GM21390 (cell line): ENCODE data around the gene COX5B.
A peak's percentile ranks its signal among the peaks of the same experiment; 100 is the strongest.
"Not testable (repeated sequence)": the region's sequence is repeated elsewhere in the genome, so short reads cannot be mapped to it uniquely, and the experiment has no call there.

Experiments used
- ATAC-seq: cut with Tn5 transposase; IDR thresholded peaks from one replicate; pipeline ENCODE4 v1.9.1; 2021; ENCODE audit not compliant: unreplicated experiment

The COX5B gene, protein sequence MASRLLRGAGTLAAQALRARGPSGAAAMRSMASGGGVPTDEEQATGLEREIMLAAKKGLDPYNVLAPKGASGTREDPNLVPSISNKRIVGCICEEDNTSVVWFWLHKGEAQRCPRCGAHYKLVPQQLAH

DNA sequence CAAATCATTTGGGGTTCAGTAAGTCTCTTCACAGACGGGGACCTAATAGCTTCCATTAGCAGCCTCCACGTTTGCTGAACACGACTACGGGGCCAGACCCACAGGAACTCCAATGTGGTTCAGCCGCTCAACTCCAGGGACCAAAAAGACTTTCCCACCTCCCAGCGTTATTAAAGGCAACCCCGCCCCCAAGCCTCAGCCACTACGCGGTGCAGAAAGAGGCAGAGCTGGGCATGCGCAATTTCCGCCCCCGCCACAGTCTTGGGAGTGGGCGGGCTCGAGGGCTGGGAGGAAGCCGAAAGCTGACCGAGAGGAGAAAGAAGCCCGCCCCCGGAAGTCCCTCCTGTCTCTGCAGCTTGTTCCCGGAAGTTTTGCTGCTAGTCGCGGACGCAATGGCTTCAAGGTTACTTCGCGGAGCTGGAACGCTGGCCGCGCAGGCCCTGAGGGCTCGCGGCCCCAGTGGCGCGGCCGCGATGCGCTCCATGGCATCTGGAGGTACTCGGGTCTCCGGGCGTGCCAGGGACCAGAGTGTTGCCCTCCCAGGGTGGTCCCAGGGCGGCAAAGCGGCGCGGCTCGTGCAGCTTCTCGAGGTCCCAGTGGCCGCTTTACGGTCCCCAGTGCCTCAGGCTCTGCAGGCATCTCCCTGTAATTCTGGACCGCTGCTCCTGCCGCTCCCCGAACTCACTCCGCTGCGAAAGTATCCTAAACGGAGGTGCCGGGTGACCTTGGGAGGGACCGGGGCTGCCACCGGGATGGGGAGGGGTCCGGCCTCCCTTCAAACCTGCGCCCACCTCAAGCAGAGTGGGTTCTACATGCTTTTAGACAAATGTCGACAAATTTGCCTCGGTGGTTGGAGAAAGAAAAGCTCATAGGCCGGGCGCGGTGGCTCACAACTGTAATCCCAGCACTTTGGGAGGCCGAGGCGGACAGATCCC lies at the start of gene COX5B:
COX5B (plus strand) TSS at position 368 of the 935 bp plus-strand sequence; CDS start at position 393, 25 bp downstream.
- peak; percentile 87 for ATAC-seq

DNA sequence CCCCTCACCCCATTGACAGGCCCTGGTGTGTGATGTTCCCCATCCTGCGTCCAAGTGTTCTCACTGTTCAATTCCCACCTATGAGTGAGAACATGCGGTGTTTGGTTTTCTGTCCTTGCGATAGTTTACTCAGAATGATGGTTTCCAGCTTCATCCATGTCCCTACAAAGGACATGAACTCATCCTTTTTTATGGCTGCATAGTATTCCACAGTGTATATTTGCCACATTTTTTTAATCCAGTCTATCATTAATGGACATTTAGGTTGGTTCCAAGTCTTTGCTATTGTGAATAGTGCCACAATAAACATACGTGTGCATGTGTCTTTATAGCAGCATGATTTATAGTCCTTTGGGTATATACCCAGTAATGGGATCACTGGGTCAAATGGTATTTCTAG lies 49.7 kb upstream of the COX5B start:
- ATAC-seq: not testable (repeated sequence)

DNA sequence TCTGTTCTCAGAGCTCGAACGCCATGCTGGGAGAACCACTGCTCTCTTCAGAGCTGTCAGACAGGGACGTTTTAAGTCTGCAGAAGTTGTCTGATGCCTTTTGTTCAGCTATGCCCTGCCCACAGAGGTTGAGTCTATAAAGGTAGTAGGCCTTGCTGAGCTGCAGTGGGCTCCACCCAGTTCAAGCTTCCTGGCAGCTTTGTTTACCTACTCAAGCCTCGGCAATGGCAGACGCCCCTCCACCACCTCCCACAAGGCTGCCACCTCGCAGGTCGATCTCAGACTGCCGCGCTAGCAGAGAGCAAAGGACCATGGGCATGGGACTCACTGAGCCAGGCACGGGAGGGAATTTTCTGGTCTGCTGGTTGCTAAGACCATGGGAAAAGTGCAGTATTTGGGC lies 44.3 kb upstream of the COX5B start:
- not testable (repeated sequence) for ATAC-seq

GRCh38 chr2:97605109-97605508 lies 40.8 kb upstream of the COX5B start:
- not testable (repeated sequence) for ATAC-seq

DNA sequence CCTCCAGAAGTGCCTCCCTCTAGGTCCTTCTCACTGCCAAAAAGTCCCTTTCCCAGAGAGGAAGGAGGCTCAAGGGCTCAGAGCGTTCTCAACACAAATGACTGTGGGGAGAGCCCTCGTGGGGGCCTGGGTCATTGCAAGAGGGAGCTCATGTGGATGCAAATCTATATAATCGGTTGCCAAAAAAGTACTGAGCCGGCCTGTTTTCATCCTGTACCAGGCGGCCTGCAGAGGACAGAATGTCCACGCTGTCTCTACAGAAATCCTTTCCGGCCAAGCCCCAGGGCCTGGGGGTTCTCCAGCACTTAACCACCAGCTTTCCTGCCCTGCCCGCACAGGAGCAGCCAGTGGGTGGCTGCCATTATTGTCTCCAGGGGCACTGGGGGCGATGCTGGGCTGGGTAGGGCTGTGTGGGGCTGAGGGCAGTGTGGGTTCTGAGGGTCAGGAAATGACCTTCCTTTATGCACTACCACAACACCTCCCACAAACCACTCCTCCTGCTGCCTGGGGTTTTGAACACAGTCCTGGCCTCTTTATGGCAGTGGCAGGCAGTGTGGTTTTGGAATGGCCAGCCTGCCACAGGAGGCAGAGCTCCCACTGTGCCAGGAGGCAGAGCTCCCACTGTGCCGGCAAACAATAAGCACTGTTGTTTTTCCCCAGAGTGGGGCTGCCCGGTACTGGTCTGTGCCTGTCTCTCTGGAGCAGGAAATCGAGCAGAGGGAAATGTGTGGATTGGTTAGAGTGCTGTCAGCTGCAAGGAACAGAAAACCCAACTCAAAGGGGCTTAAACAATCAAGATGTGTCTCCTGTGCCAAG lies 40.1 kb upstream of the COX5B start:
- ATAC-seq: not testable (repeated sequence)

- ATAC-seq: not testable (repeated sequence)
Observed at GRCh38 chr2:97608745-97609144, 37.1 kb upstream of the COX5B start.

- ATAC-seq: not testable (repeated sequence)
Observed at GRCh38 chr2:97611895-97612294, 34.0 kb upstream of the COX5B start.

- not testable (repeated sequence) for ATAC-seq
Observed at GRCh38 chr2:97615746-97616145, 30.1 kb upstream of the COX5B start.

GRCh38 chr2:97617911-97618310 lies 28.0 kb upstream of the COX5B start:
- no peak for ATAC-seq

- not testable (repeated sequence) for ATAC-seq
Observed at GRCh38 chr2:97618939-97619827, 26.7 kb upstream of the COX5B start.

GRCh38 chr2:97620492-97620891 lies 25.4 kb upstream of the COX5B start:
- ATAC-seq: not testable (repeated sequence)

DNA sequence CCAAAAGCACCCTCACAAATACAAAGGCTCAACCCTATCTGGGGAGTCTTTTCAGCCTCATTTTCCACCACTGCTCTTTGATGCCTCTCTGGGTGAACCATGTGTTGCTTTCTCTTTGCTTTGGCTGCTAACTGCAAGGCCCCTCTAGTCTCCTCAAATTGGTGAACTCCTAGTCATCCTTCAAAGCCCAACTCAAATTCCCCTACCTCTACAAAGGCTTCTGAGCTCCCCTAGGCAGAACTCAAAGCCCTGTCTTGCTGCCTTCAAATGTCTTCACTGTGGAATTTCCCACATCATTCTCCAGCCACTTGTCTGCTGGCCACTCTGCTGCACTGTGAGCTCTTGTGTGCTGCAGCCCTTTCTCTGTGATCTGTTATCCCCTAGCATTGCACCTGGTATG lies 22.9 kb upstream of the COX5B start:
- ATAC-seq: not testable (repeated sequence)

DNA sequence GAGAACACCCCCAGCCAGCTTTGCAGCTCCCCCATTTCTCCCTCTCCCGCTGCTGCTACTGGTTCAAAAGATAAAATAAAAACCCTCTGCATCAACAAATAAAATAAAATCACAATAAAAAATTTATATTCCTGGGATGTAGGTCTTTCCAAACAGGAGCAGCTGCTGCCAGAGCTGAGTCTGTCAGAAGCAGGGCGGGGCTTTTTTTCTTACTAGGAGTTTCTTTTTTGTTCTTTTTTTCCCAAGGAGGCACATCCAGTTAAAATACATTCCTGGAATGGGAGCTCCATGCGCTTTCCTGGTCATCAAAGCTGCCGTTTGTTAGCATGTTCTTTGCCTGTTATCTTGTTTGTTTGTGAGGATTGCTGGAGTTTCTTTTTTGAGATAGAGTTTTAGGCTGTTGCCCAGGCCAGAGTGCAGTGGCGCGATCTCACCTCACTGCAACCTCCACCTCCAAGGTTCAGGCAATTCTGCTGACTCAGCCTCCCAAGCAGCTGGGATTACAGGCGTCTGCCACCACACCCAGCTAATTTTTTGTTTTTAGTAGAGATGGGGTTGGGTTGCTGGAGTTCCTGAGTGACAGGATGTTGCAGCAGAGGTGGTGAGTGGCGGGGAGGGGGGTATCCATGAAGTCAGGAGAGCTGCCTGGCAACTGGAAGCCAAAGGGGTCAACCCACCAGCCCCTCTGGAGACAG lies 20.4 kb upstream of the COX5B start:
- not testable (repeated sequence) for ATAC-seq

- ATAC-seq: not testable (repeated sequence)
Observed at GRCh38 chr2:97626049-97626430, 19.8 kb upstream of the COX5B start.

DNA sequence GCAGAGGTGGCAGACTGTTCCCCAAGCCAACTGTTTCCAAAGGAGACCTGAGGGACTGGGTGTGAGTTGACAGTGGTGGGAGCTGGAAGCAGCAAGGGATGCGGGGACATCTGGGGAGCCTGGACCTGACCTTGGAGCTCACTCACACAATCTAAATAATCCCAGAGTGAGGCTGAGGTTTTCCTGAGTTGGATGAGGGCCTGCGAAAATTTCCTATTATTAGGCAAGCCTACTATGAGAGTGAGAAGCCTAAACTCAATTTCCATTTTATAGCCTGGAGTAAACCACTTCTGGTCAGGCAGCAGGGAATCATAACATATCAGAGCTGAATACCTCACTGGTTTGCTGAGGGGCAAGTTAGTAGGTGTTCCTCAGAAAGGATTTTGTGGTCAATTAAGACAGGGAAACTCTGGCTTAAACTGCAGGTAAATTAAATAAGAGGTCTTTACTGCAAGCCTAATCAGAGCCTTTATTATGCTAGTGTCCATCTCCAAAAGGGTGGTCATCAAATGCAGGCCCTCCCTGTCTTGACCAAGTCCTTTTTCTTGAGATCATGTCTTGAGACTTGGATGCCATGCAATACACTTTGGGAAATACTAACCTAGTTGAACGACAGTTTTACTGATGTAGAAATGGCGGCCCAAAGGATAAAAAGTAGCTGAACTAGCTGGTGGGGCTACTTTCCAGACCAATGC lies 1.7 kb upstream of the COX5B start:
- ATAC-seq: no peak

GRCh38 chr2:97645112-97645694 lies 659 bp upstream of the COX5B start:
- ATAC-seq: peak; percentile 35

GRCh38 chr2:97646977-97647376 lies 1.1 kb downstream of the COX5B start:
- ATAC-seq: no peak

GRCh38 chr2:97651114-97651513 lies 5.3 kb downstream of the COX5B start:
- ATAC-seq: no peak

DNA sequence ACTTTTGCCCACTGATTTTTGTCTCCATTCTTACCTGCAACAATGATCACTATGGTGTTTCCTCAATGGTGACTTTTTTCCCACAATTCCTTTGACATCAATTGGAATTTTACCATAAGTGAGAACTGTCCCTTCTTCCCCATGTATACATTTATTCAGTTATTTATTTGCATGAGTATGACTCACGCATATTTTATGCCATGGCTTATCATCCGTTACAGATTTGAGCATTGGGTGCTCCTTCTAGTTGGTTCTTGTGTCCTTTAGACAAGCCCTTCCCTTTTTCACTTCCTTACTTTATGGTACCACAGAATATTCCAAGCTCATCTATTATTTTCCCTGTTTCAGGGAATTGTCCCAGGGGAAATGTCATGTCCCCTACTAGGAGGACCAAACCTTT lies 7.6 kb downstream of the COX5B start:
- ATAC-seq: no peak
